Activated naive CD8-positive, alpha-beta T cell treated with anti-CD3 and anti-CD28 coated beads, Interleukin-2, amount 10 ng/mL, durations not matched to agents 7 days and 5 days (primary cell): ENCODE data around the gene RNGTT. TPM values are rescaled to one million over a fixed set of nuclear protein-coding genes. Genes with fewer than 3 reads are reported as not detected.

Experiments
- ATAC-seq: fragments of 150-1000 bp; cut with Tn5 transposase; one replicate; pipeline ENCODE4 v1.10.0; 2021; ENCODE audit warnings: low read depth, moderate library complexity
- POLR2A ChIA-PET: fragments of 350-600 bp; sonication (Branson Sonifier 250); formaldehyde crosslinking; loops from one replicate; lab custom pipeline; 2021; ENCODE audit warnings: antibody characterized with exemption; lab: Charles Lee
- DNase-seq: peaks from one replicate; pipeline ENCODE4 v3.0.0; 2021
- H3K27ac Mint-ChIP-seq: one replicate; pipeline ENCODE4 v1.8.0; 2022; ENCODE audit warnings: mild to moderate bottlenecking, mixed read lengths
- H3K27me3 Mint-ChIP-seq: one replicate; pipeline ENCODE4 v1.8.0; 2022; ENCODE audit warnings: mild to moderate bottlenecking, moderate library complexity, mixed read lengths
- H3K36me3 Mint-ChIP-seq: one replicate; pipeline ENCODE4 v1.8.0; 2021; ENCODE audit warnings: mild to moderate bottlenecking, mixed read lengths
- H3K4me1 Mint-ChIP-seq: one replicate; pipeline ENCODE4 v1.8.0; 2021; ENCODE audit warnings: mixed read lengths
- H3K4me3 Mint-ChIP-seq: one replicate; pipeline ENCODE4 v1.8.0; 2022; ENCODE audit warnings: mild to moderate bottlenecking, moderate library complexity, mixed read lengths
- H3K9me3 Mint-ChIP-seq: one replicate; pipeline ENCODE4 v1.8.0; 2021; ENCODE audit warnings: mixed read lengths
- total RNA-seq, 2 experiments: library from RNA; stranded (reverse); gene quantifications; one replicate each; pipeline ENCODE4 v1.2.3, GENCODE V29; 2021

The RNGTT gene
- total RNA-seq, 2 experiments from 2014 or later, result 19.9 to 20.1 TPM

DNA sequence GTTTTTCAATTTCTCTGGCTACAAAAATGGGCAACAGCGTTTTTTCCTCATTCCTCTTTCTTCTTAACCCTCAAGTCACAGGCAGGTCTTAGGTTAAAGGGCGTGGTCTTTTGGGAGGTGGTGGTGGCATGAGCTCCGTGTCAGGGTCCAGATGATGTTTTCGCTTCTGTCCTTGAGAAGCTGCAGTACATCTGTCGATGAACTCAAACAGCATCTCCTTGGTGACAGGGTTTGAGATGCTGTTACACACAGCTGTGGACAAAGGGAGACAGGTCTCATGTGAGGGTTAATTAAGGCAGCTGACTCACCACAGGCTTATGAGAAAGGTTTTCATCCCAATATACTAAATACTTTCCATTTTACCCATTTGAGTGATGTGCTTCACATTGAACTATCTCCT lies 350.8 kb downstream of the RNGTT start:
- Mint-ChIP-seq H3K4me3 (no peak overlapping the region), H3K27ac (no peak overlapping the region), H3K27me3 (no peaks in the 10 kb centered on the region), H3K36me3 (peaks cover 30% of the 10 kb centered on the region), H3K9me3 (peaks cover 4% of the 10 kb centered on the region), H3K4me1 (no peaks in the 10 kb centered on the region)
- DNase-seq (no peak), ATAC-seq (no peak)
- POLR2A ChIA-PET, result no interaction called here

- H3K36me3 Mint-ChIP-seq, result peaks cover 28% of the 10 kb centered on the region
- no peak overlapping the region for H3K4me3 Mint-ChIP-seq
- DNase-seq (no peak), ATAC-seq (no peak)
- peaks cover 4% of the 10 kb centered on the region for H3K9me3 Mint-ChIP-seq
- no peaks in the 10 kb centered on the region for H3K27me3 Mint-ChIP-seq
- H3K4me1 Mint-ChIP-seq, result no peaks in the 10 kb centered on the region
- POLR2A ChIA-PET, result no interaction called here
- no peak overlapping the region for H3K27ac Mint-ChIP-seq
Measured at GRCh38 chr6:88611721-88612120, 351.7 kb downstream of the RNGTT start.

DNA sequence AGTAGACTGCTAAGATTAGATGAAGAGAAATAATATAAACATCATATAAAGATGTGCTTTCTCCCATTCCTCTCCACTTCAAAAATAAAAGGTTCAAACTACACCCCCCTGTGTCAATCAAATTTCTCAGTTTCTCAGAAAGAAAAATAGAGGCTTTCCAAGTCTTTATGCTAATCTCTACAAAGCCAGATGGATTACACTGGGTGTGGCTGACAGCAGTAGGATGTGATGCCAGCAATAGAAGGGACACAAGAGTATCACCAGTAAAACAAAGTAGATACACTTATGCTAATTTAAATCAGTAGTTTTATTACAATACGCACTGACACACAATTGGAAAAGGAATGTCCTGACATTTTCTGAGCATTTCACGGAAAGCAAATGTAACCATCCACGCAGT lies 353.4 kb downstream of the RNGTT start:
- Mint-ChIP-seq H3K9me3 (peaks cover 2% of the 10 kb centered on the region), H3K4me1 (no peaks in the 10 kb centered on the region), H3K4me3 (no peak overlapping the region), H3K27ac (no peak overlapping the region), H3K36me3 (peaks cover 27% of the 10 kb centered on the region), H3K27me3 (no peaks in the 10 kb centered on the region)
- DNase-seq, result no peak
- ATAC-seq, result no peak
- POLR2A ChIA-PET, result no interaction called here

DNA sequence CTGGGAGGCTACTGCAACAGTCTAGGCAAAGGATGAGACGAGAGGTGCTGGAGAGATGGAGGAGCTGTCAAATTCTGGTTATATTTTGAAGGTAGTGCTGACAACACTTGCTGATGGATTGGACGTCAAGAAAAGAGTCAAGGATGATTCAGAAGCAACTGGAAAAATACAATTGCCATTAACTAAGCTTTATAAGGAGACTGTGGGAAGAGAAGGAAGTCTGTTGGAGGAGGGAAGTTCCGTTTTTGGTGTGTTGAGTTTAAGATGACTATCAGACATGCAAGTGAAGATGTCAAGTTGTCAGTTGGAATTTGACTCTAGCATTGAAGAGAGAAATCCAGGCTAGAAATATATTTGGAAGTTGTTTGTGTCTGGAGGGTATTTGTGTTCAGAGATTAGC lies 358.1 kb downstream of the RNGTT start:
- ATAC-seq (no peak), DNase-seq (no peak)
- H3K4me3 Mint-ChIP-seq, result no peak overlapping the region
- peaks cover 3% of the 10 kb centered on the region for H3K36me3 Mint-ChIP-seq
- POLR2A ChIA-PET, result no interaction called here
- no peaks in the 10 kb centered on the region for H3K27me3 Mint-ChIP-seq
- H3K4me1 Mint-ChIP-seq, result no peaks in the 10 kb centered on the region
- H3K9me3 Mint-ChIP-seq, result peaks cover 2% of the 10 kb centered on the region
- H3K27ac Mint-ChIP-seq, result no peak overlapping the region

GRCh38 chr6:88599571-88599970 lies 363.8 kb downstream of the RNGTT start:
- DNase-seq (no peak), ATAC-seq (no peak)
- no peak overlapping the region for H3K4me3 Mint-ChIP-seq
- no peaks in the 10 kb centered on the region for H3K4me1 Mint-ChIP-seq
- H3K27ac Mint-ChIP-seq, result no peak overlapping the region
- H3K27me3 Mint-ChIP-seq, result peaks cover 3% of the 10 kb centered on the region
- no peaks in the 10 kb centered on the region for H3K9me3 Mint-ChIP-seq
- no peaks in the 10 kb centered on the region for H3K36me3 Mint-ChIP-seq
- POLR2A ChIA-PET, result no interaction called here

DNA sequence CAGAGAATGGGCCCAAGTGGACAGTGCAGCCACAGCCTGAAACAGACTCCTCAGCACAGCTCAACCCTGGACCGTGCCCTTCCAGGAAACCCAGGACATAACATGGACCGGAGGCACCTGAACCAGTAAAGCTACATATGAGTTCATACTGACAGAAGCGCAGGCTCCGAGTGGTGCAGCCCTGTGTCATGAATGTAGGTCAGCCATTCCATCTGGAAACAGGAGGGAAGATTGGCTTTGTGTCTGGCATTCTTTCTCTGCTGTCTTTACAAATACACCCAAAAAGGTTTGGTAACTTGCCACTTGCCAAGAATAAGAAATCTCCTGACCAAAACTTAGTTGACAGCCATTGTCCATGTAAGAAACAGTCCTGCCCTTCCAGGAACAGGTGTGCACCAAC lies 366.6 kb downstream of the RNGTT start:
- ATAC-seq (no peak), DNase-seq (no peak)
- no peaks in the 10 kb centered on the region for H3K36me3 Mint-ChIP-seq
- H3K27me3 Mint-ChIP-seq, result peaks cover 3% of the 10 kb centered on the region
- H3K9me3 Mint-ChIP-seq, result peaks cover 10% of the 10 kb centered on the region
- H3K4me1 Mint-ChIP-seq, result no peaks in the 10 kb centered on the region
- H3K4me3 Mint-ChIP-seq, result no peak overlapping the region
- POLR2A ChIA-PET, result no interaction called here
- H3K27ac Mint-ChIP-seq, result no peak overlapping the region

GRCh38 chr6:88588938-88589337 lies 374.5 kb downstream of the RNGTT start:
- H3K27ac Mint-ChIP-seq, result no peak overlapping the region
- peaks cover 13% of the 10 kb centered on the region for H3K9me3 Mint-ChIP-seq
- H3K4me3 Mint-ChIP-seq, result no peak overlapping the region
- no peaks in the 10 kb centered on the region for H3K36me3 Mint-ChIP-seq
- POLR2A ChIA-PET, result no interaction called here
- ATAC-seq, result no peak
- no peak for DNase-seq
- no peaks in the 10 kb centered on the region for H3K4me1 Mint-ChIP-seq
- peaks cover 4% of the 10 kb centered on the region for H3K27me3 Mint-ChIP-seq

- peaks cover 6% of the 10 kb centered on the region for H3K9me3 Mint-ChIP-seq
- H3K4me3 Mint-ChIP-seq, result no peak overlapping the region
- no peaks in the 10 kb centered on the region for H3K4me1 Mint-ChIP-seq
- no peaks in the 10 kb centered on the region for H3K36me3 Mint-ChIP-seq
- H3K27ac Mint-ChIP-seq, result no peak overlapping the region
- DNase-seq (no peak), ATAC-seq (no peak)
- peaks cover 6% of the 10 kb centered on the region for H3K27me3 Mint-ChIP-seq
- POLR2A ChIA-PET, result no interaction called here
Measured at GRCh38 chr6:88587150-88587520, 376.3 kb downstream of the RNGTT start.

DNA sequence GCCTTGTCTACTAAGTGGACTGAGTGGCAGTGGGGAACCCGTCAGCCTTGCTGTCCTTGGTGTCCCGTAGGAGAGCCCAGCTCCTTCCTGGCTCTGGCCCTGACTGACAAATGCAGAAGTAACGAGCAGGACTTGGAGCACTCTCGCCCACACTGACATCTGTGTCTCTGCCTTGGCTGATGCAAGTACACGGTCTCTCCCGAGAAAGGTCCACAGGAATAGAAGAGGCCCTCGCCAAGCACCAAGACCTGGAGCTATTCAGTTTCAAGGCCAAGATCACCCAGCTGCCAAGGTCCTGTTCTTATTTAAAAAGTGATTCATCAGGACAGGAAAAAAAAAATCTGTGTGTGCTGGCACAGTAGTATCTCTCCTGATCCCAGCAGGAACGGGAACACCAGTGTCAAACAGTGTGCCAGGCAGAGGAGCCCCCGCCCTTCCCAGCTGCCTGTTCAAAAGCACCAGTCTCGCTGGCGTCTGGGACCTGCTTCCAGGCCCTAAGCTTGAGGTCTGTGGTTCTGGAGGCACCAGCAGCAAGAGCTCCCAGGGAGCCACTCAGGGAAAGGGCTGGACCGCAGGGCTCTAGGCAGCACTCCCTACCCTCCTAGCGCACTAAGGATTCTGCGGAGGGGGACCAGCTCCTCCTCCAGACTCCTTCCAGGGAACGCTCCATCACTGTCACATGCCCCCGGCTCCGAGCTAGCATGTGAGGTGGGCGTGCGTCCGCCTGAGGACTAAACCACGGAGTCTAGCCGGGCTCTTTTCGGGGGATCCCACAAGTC lies 376.9 kb downstream of the RNGTT start:
- Mint-ChIP-seq H3K9me3 (peaks cover 6% of the 10 kb centered on the region), H3K36me3 (no peaks in the 10 kb centered on the region), H3K27ac (no peak overlapping the region), H3K4me1 (no peaks in the 10 kb centered on the region), H3K4me3 (no peak overlapping the region), H3K27me3 (peaks cover 10% of the 10 kb centered on the region)
- DNase-seq, result no peak
- POLR2A ChIA-PET, result no interaction called here
- no peak for ATAC-seq

DNA sequence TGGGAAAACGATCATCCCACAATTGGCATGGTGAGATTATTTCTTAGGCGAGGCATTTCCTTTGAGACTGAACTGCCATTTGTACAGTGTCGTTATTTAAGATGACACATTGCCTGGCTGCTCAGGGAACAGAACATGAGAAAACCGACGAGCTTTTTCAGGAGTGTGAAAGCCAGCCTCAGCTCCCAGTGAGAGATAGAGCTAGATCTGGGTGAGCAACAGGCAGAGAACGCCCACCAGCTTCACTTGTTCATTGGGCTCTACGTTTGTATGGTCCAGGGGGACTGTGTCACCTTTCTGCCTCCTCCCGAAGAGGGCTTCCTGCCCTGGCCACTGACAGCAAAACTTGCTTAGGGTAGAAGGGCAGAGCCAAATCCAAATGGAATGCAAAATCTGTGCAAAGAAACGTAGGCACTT lies 378.1 kb downstream of the RNGTT start:
- POLR2A ChIA-PET, result no interaction called here
- Mint-ChIP-seq H3K4me1 (no peaks in the 10 kb centered on the region), H3K9me3 (peaks cover 6% of the 10 kb centered on the region), H3K27ac (no peak overlapping the region), H3K27me3 (peaks cover 13% of the 10 kb centered on the region), H3K4me3 (no peak overlapping the region), H3K36me3 (no peaks in the 10 kb centered on the region)
- no peak for DNase-seq
- ATAC-seq, result no peak

DNA sequence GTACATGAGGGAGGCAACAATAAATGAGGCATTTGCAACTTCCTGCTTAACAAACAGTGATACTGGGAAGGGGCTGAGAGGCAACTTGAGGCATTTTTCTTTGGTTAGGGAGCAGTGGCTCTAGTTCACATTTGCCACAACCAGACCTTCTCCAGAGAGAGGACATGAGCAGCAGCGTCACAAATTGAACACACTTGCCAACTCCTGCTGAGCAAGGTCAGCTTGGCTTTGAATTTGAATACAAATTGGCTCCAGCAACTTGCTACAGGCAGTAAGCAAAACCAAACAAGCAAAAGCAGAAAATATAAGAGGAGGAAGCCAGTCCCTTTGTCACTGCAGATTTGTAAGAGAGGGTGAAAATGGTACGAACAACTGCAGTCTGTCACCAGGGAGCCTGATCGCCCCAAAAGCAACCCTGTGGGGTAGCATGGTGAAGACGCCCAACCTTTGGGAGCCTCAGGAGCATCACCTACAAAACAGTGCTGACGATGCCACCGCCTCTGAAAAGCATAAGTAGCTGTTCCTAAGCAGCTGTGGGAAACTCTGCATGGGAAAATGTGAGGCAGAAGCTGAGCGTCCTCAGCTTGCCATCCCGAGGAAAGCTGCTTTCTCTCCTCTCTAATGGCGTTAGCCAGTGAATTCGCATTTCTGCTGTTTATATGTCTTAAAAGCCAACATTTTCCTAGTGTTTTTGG lies 378.7 kb downstream of the RNGTT start:
- H3K36me3 Mint-ChIP-seq, result no peaks in the 10 kb centered on the region
- DNase-seq, result no peak

GRCh38 chr6:88577461-88577860 lies 386.0 kb downstream of the RNGTT start:
- no peak for ATAC-seq
- Mint-ChIP-seq H3K27ac (no peak overlapping the region), H3K27me3 (peaks cover 12% of the 10 kb centered on the region)

More for the DNA sequence above, 378.7 kb downstream of the RNGTT start:
- POLR2A ChIA-PET, result no interaction called here
- H3K27ac Mint-ChIP-seq, result no peak overlapping the region
- H3K9me3 Mint-ChIP-seq, result peaks cover 6% of the 10 kb centered on the region
- peaks cover 16% of the 10 kb centered on the region for H3K27me3 Mint-ChIP-seq
- H3K4me3 Mint-ChIP-seq, result no peak overlapping the region
- no peak for ATAC-seq
- no peaks in the 10 kb centered on the region for H3K4me1 Mint-ChIP-seq

GRCh38 chr6:88575536-88575935 lies 387.9 kb downstream of the RNGTT start:
- H3K27me3 Mint-ChIP-seq, result peaks cover 5% of the 10 kb centered on the region
- no peak overlapping the region for H3K4me3 Mint-ChIP-seq
- no peak for ATAC-seq
- H3K4me1 Mint-ChIP-seq, result no peaks in the 10 kb centered on the region
- POLR2A ChIA-PET, result no interaction called here
- H3K27ac Mint-ChIP-seq, result no peak overlapping the region
- no peaks in the 10 kb centered on the region for H3K9me3 Mint-ChIP-seq
- DNase-seq, result no peak
- no peaks in the 10 kb centered on the region for H3K36me3 Mint-ChIP-seq

More at GRCh38 chr6:88577461-88577860, 386.0 kb downstream of the RNGTT start:
- peaks cover 3% of the 10 kb centered on the region for H3K9me3 Mint-ChIP-seq
- POLR2A ChIA-PET, result no interaction called here
- DNase-seq, result no peak
- H3K36me3 Mint-ChIP-seq, result no peaks in the 10 kb centered on the region
- no peaks in the 10 kb centered on the region for H3K4me1 Mint-ChIP-seq
- no peak overlapping the region for H3K4me3 Mint-ChIP-seq

DNA sequence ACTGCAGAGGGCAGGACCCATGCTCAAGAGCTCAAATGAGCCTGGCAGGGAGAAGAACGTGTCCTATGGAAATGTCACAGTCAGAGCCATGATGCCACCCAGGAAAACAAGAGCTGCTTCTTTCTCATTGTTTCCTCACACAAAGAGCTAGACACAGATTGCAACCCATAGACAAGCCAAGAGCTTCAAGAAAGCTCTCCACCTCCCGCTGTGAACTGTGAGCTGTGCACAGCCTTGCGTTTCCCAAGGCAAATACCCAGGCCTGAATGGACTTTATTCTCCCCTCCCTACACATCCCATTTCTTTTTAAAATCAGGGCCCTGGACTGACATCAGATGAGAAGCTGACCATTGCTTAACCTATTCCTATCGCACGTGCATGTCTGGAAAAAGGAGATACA lies 388.8 kb downstream of the RNGTT start:
- no peak for ATAC-seq

More for the DNA sequence above, 388.8 kb downstream of the RNGTT start:
- Mint-ChIP-seq H3K36me3 (no peaks in the 10 kb centered on the region), H3K4me3 (no peak overlapping the region), H3K27ac (no peak overlapping the region), H3K27me3 (peaks cover under 1% of the 10 kb centered on the region), H3K9me3 (no peaks in the 10 kb centered on the region), H3K4me1 (no peaks in the 10 kb centered on the region)
- POLR2A ChIA-PET, result no interaction called here
- no peak for DNase-seq
